Mucosa of stomach (tissue), 1 donor: Measurements from ENCODE around the gene DNAAF1.

Experiments used
- H3K27me3 ChIP-seq: one replicate; pipeline ENCODE4 v1.7.0; 2013; ENCODE audit warnings: mild to moderate bottlenecking, low read length; ENCODE audit not compliant: control insufficient read depth, insufficient read depth
- H3K36me3 ChIP-seq: one replicate; pipeline ENCODE4 v1.7.0; 2013; ENCODE audit warnings: low read length; ENCODE audit not compliant: control insufficient read depth, insufficient read depth
- H3K4me1 ChIP-seq: one replicate; pipeline ENCODE4 v1.7.0; 2013; ENCODE audit warnings: mild to moderate bottlenecking, low read length; ENCODE audit not compliant: control insufficient read depth, insufficient read depth
- H3K4me3 ChIP-seq: one replicate; pipeline ENCODE4 v1.7.0; 2013; ENCODE audit warnings: low read length
- H3K9ac ChIP-seq: one replicate; pipeline ENCODE4 v1.7.0; 2013; ENCODE audit warnings: mild to moderate bottlenecking, low read length, moderate library complexity
- H3K9me3 ChIP-seq: one replicate; pipeline ENCODE4 v1.7.0; 2013; ENCODE audit warnings: mild to moderate bottlenecking, low read length, moderate library complexity; ENCODE audit not compliant: control insufficient read depth
- donor health status: Pancreatic carcinoma.

The DNAAF1 gene

GRCh38 chr16:84150926-84151325, 5.8 kb downstream of the DNAAF1 start:
- H3K9ac ChIP-seq = no peak overlapping the region
- no peaks in the 10 kb centered on the region for H3K27me3 ChIP-seq
- H3K4me1 ChIP-seq = no peaks in the 10 kb centered on the region
- H3K9me3 ChIP-seq = no peaks in the 10 kb centered on the region
- H3K4me3 ChIP-seq = no peak overlapping the region
- H3K36me3 ChIP-seq = no peaks in the 10 kb centered on the region

- Histone ChIP-seq H3K4me3 (no peak overlapping the region), H3K36me3 (no peaks in the 10 kb centered on the region), H3K9me3 (no peaks in the 10 kb centered on the region), H3K9ac (no peak overlapping the region), H3K27me3 (peaks cover 8% of the 10 kb centered on the region), H3K4me1 (no peaks in the 10 kb centered on the region)
Measured at GRCh38 chr16:84153660-84154214, 8.6 kb downstream of the DNAAF1 start.

GRCh38 chr16:84155226-84155625, 10.1 kb downstream of the DNAAF1 start:
- no peak overlapping the region for H3K4me3 ChIP-seq
- no peaks in the 10 kb centered on the region for H3K36me3 ChIP-seq
- no peaks in the 10 kb centered on the region for H3K4me1 ChIP-seq
- no peak overlapping the region for H3K9ac ChIP-seq
- H3K9me3 ChIP-seq = no peaks in the 10 kb centered on the region
- peaks cover 8% of the 10 kb centered on the region for H3K27me3 ChIP-seq

GRCh38 chr16:84155771-84156170, 10.7 kb downstream of the DNAAF1 start:
- Histone ChIP-seq H3K9me3 (no peaks in the 10 kb centered on the region), H3K36me3 (no peaks in the 10 kb centered on the region), H3K9ac (no peak overlapping the region), H3K4me3 (no peak overlapping the region), H3K27me3 (peaks cover 8% of the 10 kb centered on the region), H3K4me1 (no peaks in the 10 kb centered on the region)

- no peaks in the 10 kb centered on the region for H3K9me3 ChIP-seq
Measured at GRCh38 chr16:84156342-84156784, 11.3 kb downstream of the DNAAF1 start.

GRCh38 chr16:84159007-84159406, 13.9 kb downstream of the DNAAF1 start:
- peaks cover 12% of the 10 kb centered on the region for H3K27me3 ChIP-seq
- no peaks in the 10 kb centered on the region for H3K36me3 ChIP-seq
- no peak overlapping the region for H3K4me3 ChIP-seq
- H3K9me3 ChIP-seq = no peaks in the 10 kb centered on the region
- no peaks in the 10 kb centered on the region for H3K4me1 ChIP-seq
- H3K9ac ChIP-seq = no peak overlapping the region

More at GRCh38 chr16:84156342-84156784, 11.3 kb downstream of the DNAAF1 start:
- H3K9ac ChIP-seq = no peak overlapping the region
- no peak overlapping the region for H3K4me3 ChIP-seq
- H3K36me3 ChIP-seq = no peaks in the 10 kb centered on the region
- H3K27me3 ChIP-seq = peaks cover 8% of the 10 kb centered on the region
- H3K4me1 ChIP-seq = no peaks in the 10 kb centered on the region

GRCh38 chr16:84159800-84160199, 14.7 kb downstream of the DNAAF1 start:
- Histone ChIP-seq H3K36me3 (no peaks in the 10 kb centered on the region), H3K4me3 (no peak overlapping the region), H3K9ac (no peak overlapping the region), H3K9me3 (no peaks in the 10 kb centered on the region), H3K27me3 (peaks cover 20% of the 10 kb centered on the region), H3K4me1 (no peaks in the 10 kb centered on the region)

GRCh38 chr16:84161037-84161436, 15.9 kb downstream of the DNAAF1 start:
- H3K9me3 ChIP-seq = no peaks in the 10 kb centered on the region
- H3K4me1 ChIP-seq = no peaks in the 10 kb centered on the region

GRCh38 chr16:84161801-84162200, 16.7 kb downstream of the DNAAF1 start:
- Histone ChIP-seq H3K9me3 (no peaks in the 10 kb centered on the region), H3K4me3 (no peak overlapping the region), H3K9ac (no peak overlapping the region), H3K4me1 (no peaks in the 10 kb centered on the region), H3K36me3 (no peaks in the 10 kb centered on the region), H3K27me3 (peaks cover 18% of the 10 kb centered on the region)

More at GRCh38 chr16:84161037-84161436, 15.9 kb downstream of the DNAAF1 start:
- Histone ChIP-seq H3K36me3 (no peaks in the 10 kb centered on the region), H3K27me3 (peaks cover 21% of the 10 kb centered on the region), H3K9ac (no peak overlapping the region), H3K4me3 (no peak overlapping the region)

GRCh38 chr16:84165746-84166145, 20.6 kb downstream of the DNAAF1 start:
- no peaks in the 10 kb centered on the region for H3K36me3 ChIP-seq
- no peak overlapping the region for H3K9ac ChIP-seq
- H3K9me3 ChIP-seq = no peaks in the 10 kb centered on the region
- no peak overlapping the region for H3K4me3 ChIP-seq
- peaks cover 14% of the 10 kb centered on the region for H3K27me3 ChIP-seq
- no peaks in the 10 kb centered on the region for H3K4me1 ChIP-seq

GRCh38 chr16:84166796-84167695, 21.9 kb downstream of the DNAAF1 start:
- H3K9ac ChIP-seq = no peak overlapping the region
- H3K4me3 ChIP-seq = no peak overlapping the region
- peaks cover 10% of the 10 kb centered on the region for H3K27me3 ChIP-seq
- H3K36me3 ChIP-seq = no peaks in the 10 kb centered on the region
- H3K9me3 ChIP-seq = no peaks in the 10 kb centered on the region
- no peaks in the 10 kb centered on the region for H3K4me1 ChIP-seq

- Histone ChIP-seq H3K27me3 (peaks cover 5% of the 10 kb centered on the region), H3K4me1 (no peaks in the 10 kb centered on the region), H3K4me3 (no peak overlapping the region), H3K36me3 (no peaks in the 10 kb centered on the region), H3K9me3 (no peaks in the 10 kb centered on the region), H3K9ac (no peak overlapping the region)
Measured at GRCh38 chr16:84169765-84170310, 24.7 kb downstream of the DNAAF1 start.
